CD4-positive, alpha-beta T cell treated with Interferon alpha-2 for 1 hour (primary cell): ENCODE data around the gene KNDC1.
"Not testable (repeated sequence)": the region's sequence is repeated elsewhere in the genome, so short reads cannot be mapped to it uniquely, and the experiment has no call there.

ENCODE experiments used
- DNase-seq, 2 donors: peaks; one replicate each; pipeline ENCODE4 v3.0.0-alpha.2; 2020 to 2022

The KNDC1 gene

GRCh38 chr10:133162178-133162909 lies 2.3 kb downstream of the KNDC1 start:
- DNase-seq, result no peak

GRCh38 chr10:133162910-133163856 lies 3.2 kb downstream of the KNDC1 start:
- no peak for DNase-seq

- DNase-seq, result no peak
These were observed 4.1 kb downstream of the KNDC1 start for GRCh38 chr10:133163889-133164815.

- DNase-seq, result no peak
These were observed 5.0 kb downstream of the KNDC1 start for GRCh38 chr10:133164816-133165555.

GRCh38 chr10:133165556-133166503 lies 5.8 kb downstream of the KNDC1 start:
- no peak for DNase-seq

GRCh38 chr10:133166504-133166827 lies 6.4 kb downstream of the KNDC1 start:
- DNase-seq, result no peak

GRCh38 chr10:133166828-133167692 lies 7.0 kb downstream of the KNDC1 start:
- no peak for DNase-seq

GRCh38 chr10:133167693-133168616 lies 7.9 kb downstream of the KNDC1 start:
- no peak for DNase-seq

GRCh38 chr10:133168617-133169031 lies 8.6 kb downstream of the KNDC1 start:
- DNase-seq, result no peak

GRCh38 chr10:133169173-133169947 lies 9.3 kb downstream of the KNDC1 start:
- no peak for DNase-seq

- no peak for DNase-seq
These were observed 10.1 kb downstream of the KNDC1 start for GRCh38 chr10:133170092-133170491.

- peak; percentile 9 to 41 for DNase-seq
These were observed 14.0 kb downstream of the KNDC1 start for GRCh38 chr10:133173860-133174640.

- no peak for DNase-seq
These were observed 14.8 kb downstream of the KNDC1 start for GRCh38 chr10:133174689-133175263.

GRCh38 chr10:133175624-133176023 lies 15.6 kb downstream of the KNDC1 start:
- DNase-seq, result not testable (repeated sequence)

- no peak for DNase-seq
These were observed 16.5 kb downstream of the KNDC1 start for GRCh38 chr10:133176546-133176945.

GRCh38 chr10:133177380-133178157 lies 17.6 kb downstream of the KNDC1 start:
- DNase-seq, result no peak
